Parathyroid adenoma (tissue), 2 donors: Measurements from ENCODE around the gene S100G.

Experiments
- H2AFZ ChIP-seq: fragments of 300-600 bp; sonication (generic); one replicate; pipeline ENCODE4 v1.7.0; 2017; ENCODE audit warnings: antibody characterized with exemption, mild to moderate bottlenecking
- H3K27ac ChIP-seq: fragments of 300-600 bp; sonication (generic); one replicate; pipeline ENCODE4 v1.7.0; 2017
- H3K27me3 ChIP-seq: fragments of 300-600 bp; sonication (generic); one replicate; pipeline ENCODE4 v1.7.0; 2017; ENCODE audit warnings: low read length; ENCODE audit not compliant: control insufficient read depth, insufficient read depth
- H3K36me3 ChIP-seq: fragments of 300-600 bp; sonication (generic); one replicate; pipeline ENCODE4 v1.7.0; 2017; ENCODE audit warnings: low read length; ENCODE audit not compliant: control insufficient read depth, insufficient read depth
- H3K4me1 ChIP-seq: fragments of 300-600 bp; sonication (generic); one replicate; pipeline ENCODE4 v1.7.0; 2017; ENCODE audit warnings: control low read depth
- H3K4me2 ChIP-seq: fragments of 300-600 bp; sonication (generic); one replicate; pipeline ENCODE4 v1.7.0; 2017; ENCODE audit warnings: low read length
- H3K4me3 ChIP-seq: fragments of 300-600 bp; sonication (generic); one replicate; pipeline ENCODE4 v1.7.0; 2017; ENCODE audit warnings: low read depth, low read length
- H3K79me2 ChIP-seq: fragments of 300-600 bp; sonication (generic); one replicate; pipeline ENCODE4 v1.7.0; 2017; ENCODE audit warnings: control low read depth
- H3K9ac ChIP-seq: fragments of 300-600 bp; sonication (generic); one replicate; pipeline ENCODE4 v1.7.0; 2017; ENCODE audit warnings: mild to moderate bottlenecking
- H3K9me3 ChIP-seq: fragments of 300-600 bp; sonication (generic); one replicate; pipeline ENCODE4 v1.7.0; 2017; ENCODE audit warnings: low read length; ENCODE audit not compliant: control insufficient read depth
- TF ChIP-seq, protein P1 (sequence below): fragments of 300-600 bp; sonication (generic); IDR thresholded peaks from one replicate; pipeline ENCODE4 v1.7.0; 2017; ENCODE audit warnings: antibody characterized with exemption, mild to moderate bottlenecking
- donor health status: primary hyperparathyroidism.

Gene S100G

DNA sequence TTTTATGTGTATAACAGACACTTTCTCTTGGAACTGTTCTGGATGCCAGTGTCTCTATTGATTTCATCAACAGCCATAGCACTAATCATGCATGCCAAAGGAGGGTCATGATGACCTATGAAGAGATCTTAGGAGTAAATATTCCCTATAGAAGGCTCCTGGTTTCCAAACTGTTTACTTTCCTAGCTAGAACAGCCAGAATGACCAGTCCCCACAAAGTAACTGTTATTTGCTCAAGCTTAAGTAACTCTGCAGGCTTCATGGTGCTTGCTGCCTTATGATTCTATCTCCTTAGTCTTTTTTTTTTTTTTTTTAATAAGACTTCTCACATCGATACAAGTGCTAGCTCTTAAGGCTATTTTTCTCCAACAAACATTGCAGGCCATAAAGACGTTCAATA lies 12.4 kb downstream of the S100G start:
- TF ChIP-seq, protein P1, sequence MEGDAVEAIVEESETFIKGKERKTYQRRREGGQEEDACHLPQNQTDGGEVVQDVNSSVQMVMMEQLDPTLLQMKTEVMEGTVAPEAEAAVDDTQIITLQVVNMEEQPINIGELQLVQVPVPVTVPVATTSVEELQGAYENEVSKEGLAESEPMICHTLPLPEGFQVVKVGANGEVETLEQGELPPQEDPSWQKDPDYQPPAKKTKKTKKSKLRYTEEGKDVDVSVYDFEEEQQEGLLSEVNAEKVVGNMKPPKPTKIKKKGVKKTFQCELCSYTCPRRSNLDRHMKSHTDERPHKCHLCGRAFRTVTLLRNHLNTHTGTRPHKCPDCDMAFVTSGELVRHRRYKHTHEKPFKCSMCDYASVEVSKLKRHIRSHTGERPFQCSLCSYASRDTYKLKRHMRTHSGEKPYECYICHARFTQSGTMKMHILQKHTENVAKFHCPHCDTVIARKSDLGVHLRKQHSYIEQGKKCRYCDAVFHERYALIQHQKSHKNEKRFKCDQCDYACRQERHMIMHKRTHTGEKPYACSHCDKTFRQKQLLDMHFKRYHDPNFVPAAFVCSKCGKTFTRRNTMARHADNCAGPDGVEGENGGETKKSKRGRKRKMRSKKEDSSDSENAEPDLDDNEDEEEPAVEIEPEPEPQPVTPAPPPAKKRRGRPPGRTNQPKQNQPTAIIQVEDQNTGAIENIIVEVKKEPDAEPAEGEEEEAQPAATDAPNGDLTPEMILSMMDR = no peak
- Histone ChIP-seq H3K27ac (no peak overlapping the region), H3K9me3 (no peaks in the 10 kb centered on the region), H3K79me2 (no peaks in the 10 kb centered on the region), H3K9ac (no peak overlapping the region), H2AFZ (no peak overlapping the region), H3K4me3 (no peak overlapping the region), H3K4me1 (peaks cover 3% of the 10 kb centered on the region), H3K27me3 (no peaks in the 10 kb centered on the region), H3K36me3 (no peaks in the 10 kb centered on the region), H3K4me2 (no peak overlapping the region)

DNA sequence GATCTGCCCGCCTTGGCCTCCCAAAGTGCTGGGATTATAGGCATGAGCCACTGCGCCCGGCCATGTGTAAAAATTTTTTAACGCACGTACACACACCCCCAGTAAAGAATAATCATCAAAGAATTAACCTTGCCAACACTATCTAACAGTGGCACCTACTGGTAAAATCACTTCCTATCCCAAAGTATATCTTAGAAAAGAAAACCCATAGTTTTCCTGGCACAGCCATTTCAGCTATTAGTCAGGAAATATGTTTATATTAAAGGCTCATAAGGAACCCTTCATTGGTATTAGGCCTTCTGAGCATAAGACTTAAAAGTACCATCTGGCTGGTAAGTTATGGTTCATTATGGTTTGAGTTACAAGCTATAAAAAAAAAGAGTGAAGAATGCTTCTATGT lies 14.1 kb downstream of the S100G start:
- no peaks in the 10 kb centered on the region for H3K27me3 ChIP-seq
- no peak overlapping the region for H3K4me2 ChIP-seq
- H3K9ac ChIP-seq = no peak overlapping the region
- H2AFZ ChIP-seq = no peak overlapping the region
- H3K9me3 ChIP-seq = no peaks in the 10 kb centered on the region
- H3K4me1 ChIP-seq = peaks cover 3% of the 10 kb centered on the region
- H3K4me3 ChIP-seq = no peak overlapping the region
- no peaks in the 10 kb centered on the region for H3K79me2 ChIP-seq
- no peaks in the 10 kb centered on the region for H3K36me3 ChIP-seq
- TF ChIP-seq, protein P1 = no peak
- H3K27ac ChIP-seq = no peak overlapping the region

DNA sequence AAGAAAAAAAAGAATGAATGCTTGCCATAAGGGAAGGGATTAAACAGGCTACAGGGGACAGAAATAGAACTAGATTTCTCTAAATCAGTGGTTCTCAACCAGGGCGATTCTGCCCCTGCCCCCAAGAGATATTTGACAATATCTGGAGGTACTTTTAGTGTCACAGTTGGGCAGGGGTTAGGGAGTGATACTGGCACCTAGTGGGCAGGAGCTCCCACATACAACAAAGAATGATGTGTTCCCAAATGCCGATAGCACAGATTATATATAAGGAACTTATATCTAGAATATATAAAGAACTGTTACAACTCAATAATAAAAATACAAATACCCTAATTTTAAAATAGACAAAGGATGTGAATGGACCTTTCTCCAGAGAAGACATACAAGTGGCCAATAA lies 14.7 kb downstream of the S100G start:
- H3K79me2 ChIP-seq = no peaks in the 10 kb centered on the region
- TF ChIP-seq, protein P1 = no peak
- no peaks in the 10 kb centered on the region for H3K36me3 ChIP-seq
- no peak overlapping the region for H3K27ac ChIP-seq
- no peak overlapping the region for H3K9ac ChIP-seq
- H3K27me3 ChIP-seq = no peaks in the 10 kb centered on the region
- H3K4me3 ChIP-seq = no peak overlapping the region
- H3K4me1 ChIP-seq = peaks cover 3% of the 10 kb centered on the region
- H3K9me3 ChIP-seq = no peaks in the 10 kb centered on the region
- H2AFZ ChIP-seq = no peak overlapping the region
- no peak overlapping the region for H3K4me2 ChIP-seq

- Histone ChIP-seq H3K4me3 (no peak overlapping the region), H3K4me2 (no peak overlapping the region), H3K79me2 (no peaks in the 10 kb centered on the region), H3K27me3 (no peaks in the 10 kb centered on the region), H3K36me3 (no peaks in the 10 kb centered on the region), H3K9ac (no peak overlapping the region), H2AFZ (no peak overlapping the region), H3K4me1 (peaks cover 3% of the 10 kb centered on the region), H3K27ac (no peak overlapping the region), H3K9me3 (no peaks in the 10 kb centered on the region)
- TF ChIP-seq, protein P1 = no peak
These were observed 15.1 kb downstream of the S100G start for GRCh38 chrX:16665089-16665488.

GRCh38 chrX:16666541-16666940 lies 16.6 kb downstream of the S100G start:
- TF ChIP-seq, protein P1 = no peak
- no peak overlapping the region for H3K4me3 ChIP-seq
- no peak overlapping the region for H2AFZ ChIP-seq
- no peaks in the 10 kb centered on the region for H3K79me2 ChIP-seq
- H3K4me2 ChIP-seq = no peak overlapping the region
- H3K9ac ChIP-seq = no peak overlapping the region
- peaks cover 3% of the 10 kb centered on the region for H3K4me1 ChIP-seq
- no peaks in the 10 kb centered on the region for H3K27me3 ChIP-seq
- H3K9me3 ChIP-seq = no peaks in the 10 kb centered on the region
- H3K36me3 ChIP-seq = no peaks in the 10 kb centered on the region
- H3K27ac ChIP-seq = no peak overlapping the region
